Measurements from ENCODE around the gene SLC8A1.

SLC8A1 gene

GRCh38 chr2:40420478-40420877 is 31.4 kb downstream of the SLC8A1 start:
- DNase-seq (ENCODE audit: low spot score): no peak

- no peak for DNase-seq (ENCODE audit: low spot score)
Measured at GRCh38 chr2:40419364-40419762, 32.5 kb downstream of the SLC8A1 start.

- no peak for DNase-seq (ENCODE audit: low spot score)
Measured at GRCh38 chr2:40418614-40419363, 33.1 kb downstream of the SLC8A1 start.

- DNase-seq (ENCODE audit: low spot score): no peak
Measured at GRCh38 chr2:40416486-40416885, 35.4 kb downstream of the SLC8A1 start.

- no peak for DNase-seq (ENCODE audit: low spot score)
Measured at GRCh38 chr2:40415391-40415790, 36.5 kb downstream of the SLC8A1 start.

GRCh38 chr2:40412456-40412855 is 39.4 kb downstream of the SLC8A1 start:
- no peak for DNase-seq (ENCODE audit: low spot score)

GRCh38 chr2:40410695-40411094 is 41.2 kb downstream of the SLC8A1 start:
- DNase-seq (ENCODE audit: low spot score): no peak

GRCh38 chr2:40409734-40410133 is 42.2 kb downstream of the SLC8A1 start:
- no peak for DNase-seq (ENCODE audit: low spot score)

- no peak for DNase-seq (ENCODE audit: low spot score)
Measured at GRCh38 chr2:40406485-40407289, 45.2 kb downstream of the SLC8A1 start.

- DNase-seq (ENCODE audit: low spot score): no peak
Measured at GRCh38 chr2:40405465-40405864, 46.4 kb downstream of the SLC8A1 start.

- DNase-seq (ENCODE audit: low spot score): no peak
Measured at GRCh38 chr2:40404517-40404916, 47.4 kb downstream of the SLC8A1 start.

- no peak for DNase-seq (ENCODE audit: low spot score)
Measured at GRCh38 chr2:40403233-40403836, 48.6 kb downstream of the SLC8A1 start.

- no peak for DNase-seq (ENCODE audit: low spot score)
Measured at GRCh38 chr2:40401896-40402295, 50.0 kb downstream of the SLC8A1 start.

- DNase-seq (ENCODE audit: low spot score): no peak
Measured at GRCh38 chr2:40400336-40400953, 51.4 kb downstream of the SLC8A1 start.

GRCh38 chr2:40397765-40398164 is 54.1 kb downstream of the SLC8A1 start:
- no peak for DNase-seq (ENCODE audit: low spot score)

- DNase-seq (ENCODE audit: low spot score): no peak
Measured at GRCh38 chr2:40396124-40396523, 55.8 kb downstream of the SLC8A1 start.

- no peak for DNase-seq (ENCODE audit: low spot score)
Measured at GRCh38 chr2:40395169-40396073, 56.5 kb downstream of the SLC8A1 start.

GRCh38 chr2:40394597-40394996 is 57.3 kb downstream of the SLC8A1 start:
- DNase-seq (ENCODE audit: low spot score): no peak

GRCh38 chr2:40394031-40394430 is 57.9 kb downstream of the SLC8A1 start:
- no peak for DNase-seq (ENCODE audit: low spot score)

- DNase-seq (ENCODE audit: low spot score): no peak
Measured at GRCh38 chr2:40388161-40388560, 63.7 kb downstream of the SLC8A1 start.

GRCh38 chr2:40386177-40386576 is 65.7 kb downstream of the SLC8A1 start:
- no peak for DNase-seq (ENCODE audit: low spot score)

GRCh38 chr2:40384714-40385113 is 67.2 kb downstream of the SLC8A1 start:
- no peak for DNase-seq (ENCODE audit: low spot score)

All from ecto neural progenitor cell (in vitro differentiated cells).